AG08396 (cell line): ENCODE results near the gene AMD1.
"Not testable (repeated sequence)": the region's sequence is repeated elsewhere in the genome, so short reads cannot be mapped to it uniquely, and the experiment has no call there.

Source experiments
- DNase-seq: peaks from one replicate; pipeline ENCODE4 v3.0.0; 2012; ENCODE audit warnings: low spot score, mixed read lengths

AMD1 gene

DNA sequence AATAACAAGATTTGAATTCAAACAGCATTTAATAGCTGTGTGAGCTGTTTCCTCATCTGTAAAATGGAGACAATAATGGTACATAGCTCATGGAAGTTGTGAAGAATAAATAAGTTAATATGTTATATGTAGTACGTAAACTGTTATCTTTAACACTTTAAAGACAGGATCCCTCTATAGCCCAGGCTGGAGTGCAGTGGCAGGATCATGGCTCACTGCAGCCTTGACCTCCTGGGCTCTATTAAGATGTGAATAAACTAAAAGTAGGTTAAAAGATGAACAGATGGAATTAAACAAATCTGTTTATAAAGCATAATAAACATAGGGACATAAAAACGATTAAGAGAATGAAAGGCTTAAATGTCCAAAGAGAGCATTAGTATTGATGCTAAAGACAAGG is 3.0 kb downstream of the AMD1 start:
- DNase-seq, result no peak

- DNase-seq, result peak; percentile 42
Measured at GRCh38 chr6:110878751-110879522, 4.4 kb downstream of the AMD1 start.

DNA sequence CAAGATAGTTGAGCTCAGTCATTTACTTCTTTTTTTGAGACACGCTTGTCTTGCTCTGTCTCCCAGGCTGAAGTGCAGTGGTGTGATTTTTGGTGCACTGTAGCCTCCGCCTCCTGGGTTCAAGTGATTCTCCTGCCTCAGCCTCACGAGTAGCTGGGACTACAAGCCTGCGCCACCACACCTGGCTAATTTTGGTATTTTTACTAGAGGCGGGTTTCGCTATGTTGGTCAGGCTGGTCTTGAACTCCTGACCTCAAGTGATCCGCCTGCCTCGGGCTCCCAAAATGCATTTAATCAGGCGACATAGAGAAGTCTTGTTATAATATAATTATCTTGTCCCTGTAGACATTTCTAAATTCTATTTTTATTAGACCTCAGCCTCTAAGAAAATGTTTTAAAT is 6.1 kb downstream of the AMD1 start:
- no peak for DNase-seq

- no peak for DNase-seq
Measured at GRCh38 chr6:110881546-110882273, 7.1 kb downstream of the AMD1 start.

GRCh38 chr6:110882274-110882619 is 7.7 kb downstream of the AMD1 start:
- no peak for DNase-seq

- DNase-seq, result no peak
Measured at GRCh38 chr6:110882824-110883554, 8.4 kb downstream of the AMD1 start.

GRCh38 chr6:110884321-110884720 is 9.7 kb downstream of the AMD1 start:
- no peak for DNase-seq

DNA sequence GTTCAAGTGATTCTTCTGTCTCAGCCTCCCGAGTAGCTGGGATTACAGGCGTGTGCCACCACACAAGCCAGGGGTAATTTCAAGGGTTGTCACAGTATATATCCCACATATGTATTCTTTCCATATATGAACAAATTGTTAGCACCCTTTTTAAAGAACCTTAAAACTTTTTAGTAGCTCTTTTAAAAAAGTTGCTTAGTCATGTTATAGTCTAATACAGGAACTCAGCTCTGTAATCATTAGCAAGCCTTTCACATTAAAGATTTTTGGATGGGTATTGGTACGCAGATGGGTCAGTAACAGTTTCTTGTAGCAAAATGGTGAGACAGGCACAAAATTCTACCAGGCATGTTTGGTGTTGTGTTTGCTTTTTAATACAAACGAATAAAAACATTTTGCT is 10.9 kb downstream of the AMD1 start:
- no peak for DNase-seq

GRCh38 chr6:110886555-110887167 is 12.1 kb downstream of the AMD1 start:
- DNase-seq, result no peak

DNA sequence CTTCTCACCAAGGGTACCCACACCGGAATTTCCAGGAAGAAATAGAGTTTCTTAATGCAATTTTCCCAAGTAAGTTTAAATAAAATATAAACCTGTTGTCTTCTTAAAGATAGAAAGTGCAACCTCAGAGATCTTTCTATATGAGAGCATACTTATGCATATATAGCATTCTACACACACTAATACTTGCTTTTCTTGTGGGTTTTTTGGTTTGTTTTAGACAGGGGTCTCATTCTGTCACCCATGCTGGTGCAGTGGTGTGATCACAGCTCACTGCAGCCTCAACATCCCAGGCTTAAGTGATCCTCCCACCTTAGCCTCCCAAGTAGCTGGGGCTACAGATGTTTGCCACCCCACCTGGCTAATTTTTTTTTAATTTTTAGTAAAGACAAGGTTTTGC is 15.7 kb downstream of the AMD1 start:
- no peak for DNase-seq

DNA sequence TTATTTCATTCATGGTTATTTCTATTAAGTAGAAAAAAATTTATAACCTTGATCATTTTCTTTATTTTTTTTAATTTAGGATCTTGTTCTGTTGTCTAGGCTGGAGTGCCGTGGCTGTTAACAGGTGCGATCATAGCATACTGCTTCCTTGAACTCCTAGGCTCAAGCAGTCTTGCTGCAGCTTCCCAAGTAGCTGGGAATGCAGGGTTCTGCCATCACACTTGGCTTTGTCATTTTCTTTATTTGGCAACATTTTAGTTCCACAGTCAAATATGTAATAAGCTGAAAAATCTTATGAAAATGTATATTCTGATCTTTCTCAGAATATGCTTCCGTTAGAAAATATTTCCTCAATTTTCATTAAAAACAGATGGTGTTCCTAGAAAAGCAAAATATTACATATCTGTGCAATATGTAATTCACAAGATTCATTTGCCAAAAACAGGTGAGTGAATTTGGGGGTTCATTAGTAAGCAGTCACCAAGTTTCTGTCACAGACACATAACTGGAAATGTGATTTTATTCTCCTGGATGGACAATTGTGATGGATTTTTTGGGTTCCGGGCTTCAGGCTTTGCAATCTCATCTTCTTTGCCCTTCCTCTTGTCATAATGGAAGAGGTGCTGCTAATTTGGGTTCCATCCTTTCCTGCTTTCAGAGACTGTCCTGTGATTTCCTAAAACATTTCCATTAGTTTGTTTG is 21.5 kb downstream of the AMD1 start:
- no peak for DNase-seq

DNA sequence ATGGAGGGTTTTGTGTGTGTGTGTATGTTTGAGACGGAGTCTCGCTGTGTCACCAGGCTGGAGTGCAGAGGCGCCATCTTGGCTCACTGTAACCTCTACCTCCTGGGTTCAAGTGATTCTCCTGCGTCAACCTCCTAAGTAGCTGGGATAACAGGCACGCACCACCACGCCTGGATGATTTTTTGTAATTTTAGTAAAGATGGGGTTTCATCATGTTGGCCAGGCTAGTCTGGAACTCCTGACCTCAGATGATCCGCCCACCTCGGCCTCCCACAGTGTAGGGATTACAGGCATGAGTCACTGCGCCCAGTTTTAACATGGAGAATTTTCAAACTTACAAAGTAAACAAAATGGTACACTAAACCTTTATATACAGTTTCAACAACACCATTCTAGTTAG is 22.8 kb downstream of the AMD1 start:
- DNase-seq, result no peak

DNA sequence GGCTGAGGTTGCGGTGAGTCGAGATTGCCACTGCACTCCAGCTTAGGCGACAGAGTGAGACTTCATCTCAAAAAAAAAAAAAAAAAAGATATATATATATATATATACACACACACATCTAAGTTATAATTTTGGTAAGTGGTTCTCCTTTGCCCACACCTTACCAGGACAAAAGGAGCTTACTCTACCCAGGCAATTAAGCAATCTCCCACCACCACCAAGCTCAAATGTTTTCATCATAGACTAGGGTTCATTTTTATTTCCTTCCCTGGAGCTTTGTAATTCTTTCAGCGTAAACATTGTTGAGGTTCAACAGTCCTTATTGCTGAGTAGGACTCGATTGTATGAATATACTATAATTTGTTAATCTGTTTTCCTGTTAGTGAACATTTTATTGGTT is 23.5 kb downstream of the AMD1 start:
- DNase-seq, result no peak

- no peak for DNase-seq
Measured at GRCh38 chr6:110900028-110900598, 25.5 kb downstream of the AMD1 start.

- DNase-seq, result not testable (repeated sequence)
Measured at GRCh38 chr6:110901601-110902000, 27.0 kb downstream of the AMD1 start.

- DNase-seq, result no peak
Measured at GRCh38 chr6:110902091-110902490, 27.5 kb downstream of the AMD1 start.

GRCh38 chr6:110906273-110906672 is 31.7 kb downstream of the AMD1 start:
- not testable (repeated sequence) for DNase-seq

DNA sequence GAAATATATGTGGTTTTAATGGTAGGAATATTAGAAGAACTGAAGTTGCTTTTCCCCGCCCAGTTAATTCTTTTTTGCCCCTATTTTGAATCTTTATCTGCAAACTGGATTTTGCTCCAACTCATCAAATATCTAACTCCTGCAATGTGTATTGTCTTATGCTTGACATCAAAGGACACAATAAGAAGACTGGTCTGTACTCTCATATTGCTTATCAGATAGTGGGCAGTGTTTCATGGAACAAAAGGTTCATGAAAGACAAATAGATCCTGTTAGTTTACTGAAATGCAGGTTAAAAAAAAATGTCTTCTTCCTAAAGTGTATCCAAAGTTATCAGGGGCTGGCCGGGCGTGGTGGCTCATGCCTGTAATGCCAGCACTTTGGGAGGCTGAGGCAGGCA is 56.2 kb downstream of the AMD1 start:
- no peak for DNase-seq

DNA sequence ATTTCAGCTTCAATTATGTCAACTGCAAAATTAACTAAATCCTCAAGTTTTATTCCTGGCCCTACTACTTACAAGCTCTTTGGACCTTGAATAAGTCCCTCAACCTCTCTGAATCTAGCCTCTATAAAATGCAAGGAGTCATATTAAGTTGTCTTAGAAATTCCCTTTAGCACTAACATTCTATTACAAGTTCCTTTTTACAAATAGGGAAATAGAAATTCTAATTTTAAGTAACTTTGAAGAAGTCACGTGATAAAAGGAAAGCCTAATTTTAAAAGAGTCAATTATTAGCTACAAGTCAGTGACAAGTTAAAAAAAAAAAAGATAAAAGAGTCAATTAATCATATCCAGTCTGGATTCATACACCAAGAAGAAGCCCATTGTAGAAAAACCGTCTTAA is 59.3 kb downstream of the AMD1 start:
- no peak for DNase-seq

- no peak for DNase-seq
Measured at GRCh38 chr6:110934381-110934898, 59.9 kb downstream of the AMD1 start.

DNA sequence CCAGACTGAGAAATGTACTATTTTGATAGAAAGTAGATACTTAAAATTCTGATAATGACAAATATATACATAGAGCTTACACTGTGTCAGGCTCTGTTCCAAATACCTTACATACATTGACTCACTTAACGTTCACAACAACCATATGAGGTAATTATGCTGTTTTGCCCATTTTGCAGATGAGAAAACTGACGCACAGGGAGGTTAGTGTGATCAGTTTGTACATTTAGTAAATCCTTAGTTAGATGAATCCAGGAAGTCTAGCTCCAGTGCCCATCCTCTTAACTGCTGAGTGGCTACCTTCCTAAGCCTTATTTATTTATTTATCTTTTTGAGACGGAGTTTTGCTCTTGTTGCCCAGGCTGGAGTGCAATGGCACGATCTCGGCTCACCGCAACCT is 60.6 kb downstream of the AMD1 start:
- no peak for DNase-seq
